HG03139 (cell line): Measurements from ENCODE around the gene C1QTNF9B.
"Not testable (repeated sequence)": the region's sequence is repeated elsewhere in the genome, so short reads cannot be mapped to it uniquely, and the experiment has no call there.

Source experiments
- ATAC-seq: cut with Tn5 transposase; IDR thresholded peaks from one replicate; pipeline ENCODE4 v1.9.1; 2021; ENCODE audit not compliant: unreplicated experiment

C1QTNF9B gene

DNA sequence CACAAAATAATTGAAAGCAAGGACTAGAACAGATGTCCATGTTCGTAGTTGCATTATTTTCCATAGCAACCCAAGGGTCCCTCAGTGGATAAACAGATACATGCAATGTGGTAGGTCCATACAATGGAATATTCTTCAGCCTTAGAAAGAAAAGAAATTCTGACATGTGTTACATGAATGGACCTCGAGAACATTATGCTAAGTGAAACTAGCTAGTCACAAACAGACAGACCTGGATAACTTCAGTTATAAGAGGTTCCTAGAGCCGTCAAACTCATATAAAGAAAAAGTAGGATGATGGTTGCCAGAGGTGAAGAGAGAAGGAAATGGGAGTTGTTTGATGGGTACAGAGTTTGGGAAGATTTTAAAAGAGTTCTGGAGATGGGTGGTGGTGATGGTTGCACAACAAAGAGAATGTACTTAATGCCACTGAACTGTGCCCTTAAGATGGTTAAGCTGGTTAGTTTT, at the start of gene C1QTNF9B:
C1QTNF9B (minus strand) TSS at position 51 of the 468 bp plus-strand sequence.
- ATAC-seq, result not testable (repeated sequence)

DNA sequence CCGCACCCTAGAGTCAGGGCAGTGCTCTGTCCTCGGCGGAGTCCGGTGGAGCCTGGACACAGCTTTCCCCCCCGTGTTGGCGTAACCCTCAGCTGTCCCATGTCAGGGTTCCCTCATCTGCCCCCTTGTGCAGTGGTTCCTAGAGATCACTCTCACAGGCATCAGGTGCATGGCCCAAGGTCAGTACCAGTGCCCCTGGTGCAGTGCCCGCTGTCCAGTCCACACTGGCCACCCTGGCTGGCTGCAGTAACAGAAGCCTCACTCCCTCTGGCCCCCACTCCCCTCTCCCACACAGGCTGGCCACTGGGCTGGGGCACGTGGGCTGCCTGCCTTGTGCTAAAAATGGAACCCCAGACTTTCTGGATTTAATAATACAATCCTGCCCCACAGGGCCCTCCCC, 49.6 kb upstream of the C1QTNF9B start:
- no peak for ATAC-seq

DNA sequence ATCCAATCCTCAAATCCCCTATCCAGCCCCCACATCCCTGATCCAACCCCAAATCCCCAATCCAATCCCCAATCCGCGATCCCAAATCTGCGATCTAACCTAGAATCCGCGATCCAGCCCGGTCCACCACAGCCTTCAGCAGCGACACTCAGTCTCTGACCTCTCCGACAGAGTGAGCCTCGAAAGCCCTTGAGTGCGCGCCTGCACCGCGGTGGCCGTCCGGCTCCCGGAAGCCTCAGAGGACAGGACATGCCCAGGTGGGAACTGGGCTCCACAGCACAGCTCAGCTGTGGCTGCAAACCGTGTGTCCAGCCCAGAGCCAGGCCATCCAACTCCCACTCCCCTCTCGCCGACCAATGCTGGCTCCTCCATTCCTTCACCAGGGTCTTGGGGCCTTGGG, 48.8 kb upstream of the C1QTNF9B start:
- no peak for ATAC-seq

DNA sequence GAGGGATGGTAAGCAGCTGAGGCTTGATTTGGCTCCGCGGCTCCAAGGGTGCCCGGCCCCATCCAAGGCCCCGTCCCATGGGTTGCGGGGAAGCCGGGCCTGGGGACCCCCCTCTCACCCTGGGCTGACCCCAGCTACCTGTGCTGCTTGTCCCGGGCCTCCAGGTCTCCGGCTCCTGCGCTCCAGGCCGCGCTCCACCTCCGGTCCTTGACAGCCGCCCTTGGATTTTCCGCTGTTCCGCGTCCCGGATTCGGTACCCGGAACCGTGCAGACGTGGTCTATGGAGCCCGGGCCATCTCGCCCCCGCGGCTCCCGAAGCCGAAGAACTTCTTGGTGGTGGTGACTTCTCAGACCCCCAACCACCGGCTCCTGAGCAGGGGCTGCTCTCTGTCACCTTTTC, 48.3 kb upstream of the C1QTNF9B start:
- no peak for ATAC-seq

DNA sequence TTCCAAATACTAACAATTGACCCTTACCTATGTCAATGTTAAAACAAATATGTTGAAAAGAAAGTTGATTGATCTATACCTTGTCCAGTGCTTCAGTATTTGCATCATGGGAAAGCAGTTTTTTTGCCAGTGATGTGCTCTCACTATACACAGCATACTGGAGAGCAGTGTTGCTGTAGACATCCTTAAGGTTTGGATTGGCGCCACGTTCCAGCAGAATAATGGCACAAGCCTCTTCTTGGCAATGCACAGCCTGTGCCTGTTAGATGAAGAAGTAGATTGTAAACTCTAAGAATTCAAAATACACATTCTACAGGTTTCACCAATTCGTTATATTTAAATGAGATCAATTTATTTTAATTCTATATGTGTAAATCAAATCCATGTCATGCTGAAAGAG, 43.9 kb upstream of the C1QTNF9B start:
- ATAC-seq, result no peak

DNA sequence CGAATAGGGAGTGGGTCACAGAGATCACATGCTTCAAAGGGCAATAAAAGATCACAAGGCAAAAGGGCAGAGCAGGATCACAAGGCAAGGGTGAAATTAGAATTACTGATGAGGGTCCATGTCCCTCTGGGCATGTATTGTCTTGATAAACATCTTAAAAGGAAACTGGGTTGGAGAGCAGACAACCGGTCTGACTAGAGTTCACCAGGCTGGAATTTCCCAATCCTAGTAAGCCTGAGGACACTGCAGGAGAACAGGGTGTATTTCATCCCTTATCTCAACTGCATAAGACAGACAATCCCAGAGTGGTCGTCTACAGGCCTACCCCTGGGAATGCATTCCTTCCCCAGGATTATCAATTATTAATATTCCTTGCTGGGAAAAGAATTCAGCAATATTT, 42.4 kb upstream of the C1QTNF9B start:
- ATAC-seq, result not testable (repeated sequence)

DNA sequence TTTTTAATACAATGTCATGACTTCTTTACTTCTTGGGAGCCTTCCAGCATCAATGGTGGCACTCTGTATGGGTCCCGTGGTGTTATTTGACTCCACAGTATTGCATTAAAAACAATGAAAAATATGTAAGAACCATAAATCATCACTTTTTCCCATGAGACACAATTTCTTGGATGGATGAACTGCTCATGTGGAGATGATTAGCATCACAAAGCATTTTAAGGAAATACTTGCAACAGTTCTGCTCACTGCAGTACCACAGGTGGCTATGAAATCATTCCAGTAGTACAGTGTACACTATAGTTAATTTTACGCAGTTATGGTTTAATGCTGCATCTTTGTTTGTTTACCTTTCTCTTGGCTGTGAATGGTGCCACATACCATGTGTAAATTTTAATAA, 37.2 kb upstream of the C1QTNF9B start:
- no peak for ATAC-seq

DNA sequence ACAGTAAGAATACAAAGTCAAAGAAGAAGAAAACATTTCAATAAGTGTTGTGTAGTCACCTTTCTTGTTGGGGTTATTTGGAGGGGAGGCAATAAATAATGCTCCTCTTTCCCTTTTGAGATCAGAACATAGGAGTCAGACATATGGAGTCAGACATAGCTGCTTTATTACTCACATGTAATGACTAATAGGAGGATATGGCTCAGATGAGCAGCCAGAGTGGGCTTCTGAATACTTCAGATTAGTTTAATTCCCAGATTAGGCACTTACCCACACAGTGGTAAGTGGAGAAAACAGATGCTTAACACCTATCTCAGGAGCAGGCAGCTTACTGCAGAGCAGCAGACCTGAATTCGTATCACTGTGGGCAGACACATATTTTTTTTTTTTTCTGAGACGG, 31.7 kb upstream of the C1QTNF9B start:
- ATAC-seq, result no peak

DNA sequence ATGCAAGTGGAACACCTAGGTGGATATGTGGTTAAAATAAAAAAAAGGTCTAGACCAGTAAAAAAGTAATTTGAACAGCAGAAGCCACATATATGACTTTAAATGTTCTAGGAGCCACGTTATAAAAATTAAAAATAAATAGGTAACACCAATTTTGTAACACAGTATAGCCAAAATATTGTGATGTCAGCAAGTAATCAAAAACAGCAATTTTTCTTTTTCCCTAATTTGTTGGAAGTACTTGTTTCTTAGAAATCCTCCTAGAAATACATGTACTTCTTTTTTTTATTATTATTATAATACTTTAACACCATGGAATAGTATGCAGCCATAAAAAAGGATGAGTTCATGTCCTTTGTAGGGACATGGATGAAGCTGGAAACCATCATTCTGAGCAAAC, 25.7 kb upstream of the C1QTNF9B start:
- ATAC-seq, result no peak

DNA sequence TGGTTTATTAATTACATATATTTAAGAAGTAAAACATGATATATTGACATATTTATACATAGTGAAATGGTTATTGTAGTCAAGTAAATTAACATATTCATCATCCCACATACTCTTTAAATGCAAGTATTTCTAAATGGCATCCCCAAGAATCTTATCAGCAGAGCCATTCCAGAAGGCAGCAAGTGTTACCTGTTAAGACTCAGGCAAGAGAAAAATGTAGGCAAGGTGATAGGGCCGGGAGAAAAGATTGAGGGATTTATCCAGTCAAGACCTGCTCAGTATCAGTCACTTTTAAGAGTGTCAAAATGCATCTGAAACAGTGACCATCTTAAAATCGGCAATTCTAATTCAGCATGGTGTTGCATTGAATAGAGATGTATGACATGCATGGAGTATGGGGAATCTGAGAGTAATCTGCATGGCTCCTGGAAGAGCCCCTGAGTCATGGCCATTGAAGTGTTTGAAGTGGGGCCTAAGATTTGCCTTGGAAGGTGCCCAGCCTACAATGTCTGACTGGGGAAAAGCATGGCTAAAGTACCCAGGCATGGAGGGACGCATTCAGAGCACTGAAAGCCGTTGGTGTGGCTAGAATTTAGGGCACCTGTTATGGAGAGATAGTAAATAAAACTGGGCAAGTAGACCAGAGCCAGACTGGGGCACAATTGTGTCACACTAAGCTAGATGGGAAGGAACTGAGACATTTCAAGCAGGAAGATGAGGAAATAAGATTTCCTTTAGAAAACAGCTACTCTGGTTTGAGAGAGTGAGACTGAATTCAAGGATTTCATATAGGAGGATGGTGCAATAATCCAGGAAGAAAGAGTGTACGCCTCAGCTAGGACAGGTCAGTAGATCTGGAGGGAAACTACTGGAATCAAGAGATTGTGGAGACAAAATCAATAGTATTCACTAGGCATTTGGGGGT, 25.0 kb upstream of the C1QTNF9B start:
- ATAC-seq, result no peak

DNA sequence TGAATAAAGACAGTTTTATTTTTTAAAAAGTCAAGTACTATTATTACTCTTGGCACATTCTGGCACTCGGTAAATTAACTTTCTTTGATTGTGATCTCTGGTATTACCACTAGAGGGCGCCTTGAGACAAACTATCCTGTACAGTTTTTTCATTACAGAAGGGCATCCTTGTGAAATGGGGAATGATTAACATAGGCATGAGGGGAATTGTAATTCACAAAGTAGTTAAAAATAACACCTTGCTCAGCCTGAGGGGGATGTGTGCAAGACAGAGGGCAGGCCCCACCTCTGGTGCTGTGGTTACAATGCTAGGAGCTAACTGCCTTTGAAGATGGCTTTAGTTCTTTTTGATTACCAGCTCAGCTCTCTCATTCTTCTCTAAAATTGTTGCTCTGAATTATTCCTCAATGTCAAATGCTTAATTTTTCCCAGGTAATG, 24.2 kb upstream of the C1QTNF9B start:
- no peak for ATAC-seq

DNA sequence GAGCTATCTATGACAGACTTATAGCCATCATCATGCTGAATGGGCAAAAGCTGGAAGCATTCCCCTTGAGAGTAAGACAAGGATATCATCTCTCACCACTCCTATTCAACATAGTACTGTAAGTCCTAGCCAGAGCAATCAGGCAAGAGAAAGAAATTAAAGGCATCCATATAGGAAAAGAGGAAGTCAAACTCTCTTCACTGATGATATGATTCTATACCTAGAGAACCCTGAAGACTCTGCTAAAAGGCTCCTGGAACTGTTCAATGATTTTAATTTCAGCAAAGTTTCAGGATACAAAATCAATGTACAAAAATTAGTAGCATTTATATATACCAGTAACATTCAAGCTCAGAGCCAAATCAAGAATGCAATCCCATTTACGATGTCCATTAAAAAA, 21.7 kb upstream of the C1QTNF9B start:
- ATAC-seq, result no peak

DNA sequence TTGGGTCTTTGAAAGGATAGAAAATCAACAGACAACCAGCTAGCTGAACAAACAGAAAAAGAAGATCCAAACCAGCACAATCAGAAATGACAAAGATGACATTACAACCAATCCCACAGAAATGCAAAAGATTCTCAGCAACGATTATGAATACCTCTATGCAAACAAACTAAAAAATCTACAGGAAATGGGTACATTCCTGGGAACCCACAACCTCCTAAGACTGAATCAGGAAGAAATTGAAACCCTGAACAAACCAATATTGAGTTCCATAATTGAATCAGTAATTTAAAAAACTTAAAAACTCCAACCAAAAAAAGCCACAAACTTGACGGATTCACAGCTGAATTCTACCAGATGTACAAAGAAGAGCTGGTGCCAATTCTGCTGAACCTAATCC, 20.9 kb upstream of the C1QTNF9B start:
- no peak for ATAC-seq

DNA sequence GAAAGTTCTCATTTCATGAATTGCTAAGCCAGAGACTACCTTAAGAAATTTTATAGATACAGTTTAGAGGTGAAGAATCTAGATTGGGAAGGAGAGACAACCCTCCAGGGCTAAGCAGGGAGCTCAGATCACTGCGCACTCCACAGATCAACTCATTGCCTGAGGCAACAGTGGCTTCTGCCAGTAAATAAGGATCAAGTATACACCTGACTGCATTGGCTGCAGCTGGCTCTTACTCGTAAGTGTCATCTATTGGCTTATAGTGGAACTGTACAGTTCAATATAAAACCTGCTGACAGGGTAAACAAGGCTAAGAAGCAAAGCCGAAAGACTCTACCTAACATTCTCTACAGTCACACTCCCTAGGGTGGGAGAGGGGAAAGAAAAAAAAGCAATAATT, 18.0 kb upstream of the C1QTNF9B start:
- no peak for ATAC-seq

DNA sequence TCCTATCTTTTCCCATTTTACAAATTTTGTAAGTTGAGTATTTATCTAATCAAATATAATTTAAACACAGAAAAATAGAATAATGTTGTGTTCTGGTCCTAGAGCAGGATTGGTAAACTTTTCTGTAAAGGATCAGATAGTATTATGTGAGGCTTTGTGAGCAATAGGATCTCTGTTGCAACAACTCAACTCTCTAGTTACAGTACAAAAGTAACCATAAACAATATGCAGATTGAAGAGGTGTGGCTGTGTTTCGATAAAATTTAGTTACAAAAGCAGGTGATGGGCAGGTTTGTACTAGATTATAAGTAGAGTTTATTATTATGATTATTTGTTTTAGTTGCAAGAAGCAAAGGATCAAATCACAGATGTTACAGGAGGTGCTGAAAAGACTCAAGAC, 15.2 kb upstream of the C1QTNF9B start:
- ATAC-seq, result no peak

DNA sequence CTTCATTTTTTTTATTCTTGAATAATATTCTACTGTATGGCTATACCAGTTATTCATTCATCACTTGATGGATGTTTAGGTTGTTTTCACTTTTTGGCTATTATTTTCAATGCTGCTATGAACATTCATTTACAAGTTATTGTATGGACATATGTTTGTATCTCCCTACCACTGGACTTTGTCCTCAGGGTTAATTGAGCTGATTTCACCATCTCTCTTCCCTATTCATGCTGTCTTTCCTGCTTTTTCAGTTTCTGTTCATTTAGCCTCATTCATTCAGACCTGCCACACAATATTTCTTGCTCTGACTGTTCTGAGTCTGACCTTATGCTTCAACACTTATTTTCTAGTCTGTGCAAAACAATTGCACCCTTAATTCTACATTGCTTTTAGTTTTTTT, 12.3 kb upstream of the C1QTNF9B start:
- no peak for ATAC-seq

DNA sequence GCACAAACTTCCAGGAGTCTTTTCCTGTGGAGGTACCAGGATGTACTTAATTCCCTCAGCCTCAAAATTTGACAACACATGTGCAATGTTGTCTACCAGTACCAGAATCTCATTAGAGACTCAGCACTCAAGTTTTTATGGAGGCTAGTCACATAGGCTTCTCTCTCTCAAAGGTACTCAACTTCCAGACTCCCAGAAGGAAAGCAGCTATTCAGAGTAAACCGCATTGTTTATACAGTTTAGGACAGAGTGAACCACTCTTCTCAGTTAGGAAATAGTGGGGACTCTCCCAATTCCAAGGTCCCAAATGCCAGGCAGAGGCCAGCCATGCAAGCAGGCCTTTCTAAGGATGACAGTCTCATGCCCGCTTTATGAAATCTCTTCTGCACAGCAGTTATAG, 8.5 kb upstream of the C1QTNF9B start:
- no peak for ATAC-seq

DNA sequence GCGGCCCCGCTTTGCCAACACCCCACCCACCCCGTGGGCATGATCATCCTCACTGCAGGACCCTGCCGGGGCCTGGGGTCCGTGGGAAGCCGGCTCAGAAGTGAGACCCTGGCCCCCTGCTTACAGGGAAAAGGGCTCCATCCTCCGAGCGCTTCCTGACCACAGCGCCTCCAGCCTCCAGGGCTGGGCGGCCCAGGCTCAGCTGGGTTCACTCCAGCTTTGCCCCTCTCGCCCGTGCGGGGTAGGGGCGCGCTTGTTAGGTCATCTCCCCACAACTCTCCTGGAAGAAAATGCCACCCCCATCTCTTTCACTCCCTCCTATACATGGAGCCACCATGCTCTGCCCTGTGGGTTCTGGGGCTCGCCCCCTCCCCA, 6.6 kb upstream of the C1QTNF9B start:
- ATAC-seq, result no peak

DNA sequence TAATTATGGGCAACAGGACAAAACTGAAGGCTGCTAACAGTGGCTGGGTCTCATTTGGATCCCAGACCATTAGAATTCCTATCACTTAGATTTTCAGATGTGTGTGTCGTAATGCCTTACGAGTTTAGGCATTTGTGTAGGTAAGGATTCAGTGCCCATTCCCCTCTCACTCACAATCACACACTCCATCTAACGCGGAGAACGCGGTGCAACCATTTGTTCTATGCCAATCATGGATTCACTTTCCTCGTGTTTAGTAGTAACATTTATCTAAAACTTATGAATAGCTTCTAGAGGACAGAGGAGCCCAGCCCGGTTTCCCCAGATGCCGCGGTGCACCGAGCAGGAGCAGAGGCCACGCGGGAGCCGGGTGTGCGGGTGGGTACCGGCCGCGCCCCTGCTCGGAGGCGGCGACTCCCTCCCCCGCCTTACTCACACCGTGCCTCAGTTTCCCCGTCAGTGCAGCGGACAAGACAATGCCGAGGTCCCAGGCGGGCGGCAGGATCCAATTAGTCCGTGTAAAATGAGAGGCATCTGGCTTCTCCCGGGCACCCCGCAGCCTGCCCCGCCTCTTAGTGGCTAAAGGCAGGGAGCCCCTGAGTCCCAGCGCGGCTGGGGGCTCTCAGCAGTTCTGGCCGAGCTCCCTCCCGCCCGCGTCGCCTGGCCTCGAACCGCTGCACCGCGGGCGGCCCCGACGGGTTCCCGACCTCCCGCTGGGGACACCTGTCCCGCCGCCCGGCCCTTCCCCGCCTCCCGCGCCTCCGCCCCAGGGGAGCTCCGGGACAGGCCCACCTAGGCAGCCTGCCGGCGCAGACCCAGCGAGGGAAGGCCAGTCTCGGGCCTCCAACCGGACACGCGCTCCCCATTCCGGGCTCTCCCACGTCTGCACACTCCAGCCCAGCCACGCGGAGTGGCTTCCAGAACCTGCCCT, 5.9 kb upstream of the C1QTNF9B start:
- no peak for ATAC-seq

DNA sequence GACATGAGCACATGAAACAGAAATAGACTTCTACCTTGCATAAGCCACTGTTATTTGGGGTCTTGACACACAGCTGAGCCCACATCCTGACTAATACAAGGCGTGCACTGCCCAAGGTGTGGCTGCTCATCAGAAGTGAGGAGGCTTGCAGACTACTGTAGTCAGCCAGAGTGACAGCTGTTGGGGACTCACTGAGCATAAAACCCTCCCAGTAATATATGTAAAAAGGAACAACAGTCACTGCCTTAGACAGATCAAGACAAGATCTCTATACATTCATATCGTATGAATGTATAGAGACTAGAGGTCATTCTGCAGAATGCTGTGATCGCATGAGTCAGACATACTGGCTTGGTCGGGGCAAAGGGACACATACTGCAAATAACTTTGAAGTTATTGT, 4.1 kb upstream of the C1QTNF9B start:
- no peak for ATAC-seq

DNA sequence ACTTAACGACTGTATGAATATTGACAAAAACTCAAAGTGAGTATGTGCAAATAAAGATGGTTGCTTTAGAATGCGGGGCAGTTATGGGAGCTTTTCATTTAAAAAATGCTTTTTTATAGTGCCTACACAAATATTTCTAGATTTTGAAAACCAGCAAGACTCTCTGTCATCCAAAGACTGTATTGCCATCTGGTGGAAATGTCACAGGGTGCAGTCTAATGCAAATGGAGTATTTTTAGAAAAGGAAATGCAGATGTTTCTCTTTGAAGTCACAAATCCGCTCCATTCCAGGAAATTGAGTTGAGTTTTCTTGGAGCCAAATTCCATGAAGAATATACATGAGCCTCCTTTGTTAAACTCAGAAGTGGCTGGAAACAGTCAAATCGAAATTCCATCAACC, 2.3 kb upstream of the C1QTNF9B start:
- ATAC-seq, result no peak

DNA sequence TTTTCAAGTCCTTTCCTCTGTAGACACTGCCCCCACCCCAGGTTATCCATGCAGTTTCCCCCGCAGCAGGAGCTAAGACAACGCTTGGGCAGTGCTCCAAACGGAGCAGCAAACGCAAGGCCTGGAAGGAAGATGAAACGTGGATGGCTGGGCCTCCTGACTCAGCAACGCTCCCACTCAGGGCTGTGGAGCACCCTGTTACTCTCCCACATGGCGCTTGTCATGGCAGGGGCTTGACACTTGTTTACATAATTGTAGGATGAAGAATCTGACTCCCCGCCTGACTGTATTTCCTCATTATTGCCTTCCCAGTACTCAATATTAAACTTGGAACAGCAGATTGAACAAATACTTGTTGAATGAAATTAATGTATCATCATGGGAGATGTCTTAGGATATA, 799 bp upstream of the C1QTNF9B start:
- no peak for ATAC-seq
